ENCODE results near the gene LRIT3.

DNA sequence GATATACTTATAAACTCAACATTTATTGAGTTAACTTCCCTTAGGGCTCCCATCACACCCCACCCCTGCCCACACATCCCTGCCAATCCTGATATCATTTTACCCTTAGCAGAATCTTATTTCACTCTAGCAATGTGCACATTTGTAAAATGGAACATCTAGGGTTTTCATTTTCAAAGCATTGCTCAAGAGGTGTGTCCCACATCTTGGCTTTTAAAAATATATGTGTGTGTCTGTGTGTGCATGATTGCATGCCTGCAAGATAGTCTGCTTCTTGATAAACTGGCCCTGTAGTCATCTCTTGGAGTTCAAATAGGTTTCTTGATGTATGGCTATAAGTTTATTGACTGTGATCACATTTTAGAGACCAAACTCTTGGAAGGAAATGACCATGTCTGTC, 38.4 kb downstream of the LRIT3 start:
- TF ChIP-seq CBX8 (IDR thresholded peaks at IDR 0.05; ENCODE audit: borderline replicate concordance, low read depth, low read length) (no peak), SUZ12 (IDR thresholded peaks at IDR 0.05; ENCODE audit: low read length) (no peak), EZH2 (IDR thresholded peaks at IDR 0.05; ENCODE audit: low read depth, low read length, severe bottlenecking) (no peak), SAP30 (IDR thresholded peaks at IDR 0.05; ENCODE audit: insufficient read depth, insufficient replicate concordance, low read length) (no peak), SIX5 (IDR thresholded peaks at IDR 0.05; ENCODE audit: low read depth, low read length) (no peak)
- TF ChIP-seq, protein P1, sequence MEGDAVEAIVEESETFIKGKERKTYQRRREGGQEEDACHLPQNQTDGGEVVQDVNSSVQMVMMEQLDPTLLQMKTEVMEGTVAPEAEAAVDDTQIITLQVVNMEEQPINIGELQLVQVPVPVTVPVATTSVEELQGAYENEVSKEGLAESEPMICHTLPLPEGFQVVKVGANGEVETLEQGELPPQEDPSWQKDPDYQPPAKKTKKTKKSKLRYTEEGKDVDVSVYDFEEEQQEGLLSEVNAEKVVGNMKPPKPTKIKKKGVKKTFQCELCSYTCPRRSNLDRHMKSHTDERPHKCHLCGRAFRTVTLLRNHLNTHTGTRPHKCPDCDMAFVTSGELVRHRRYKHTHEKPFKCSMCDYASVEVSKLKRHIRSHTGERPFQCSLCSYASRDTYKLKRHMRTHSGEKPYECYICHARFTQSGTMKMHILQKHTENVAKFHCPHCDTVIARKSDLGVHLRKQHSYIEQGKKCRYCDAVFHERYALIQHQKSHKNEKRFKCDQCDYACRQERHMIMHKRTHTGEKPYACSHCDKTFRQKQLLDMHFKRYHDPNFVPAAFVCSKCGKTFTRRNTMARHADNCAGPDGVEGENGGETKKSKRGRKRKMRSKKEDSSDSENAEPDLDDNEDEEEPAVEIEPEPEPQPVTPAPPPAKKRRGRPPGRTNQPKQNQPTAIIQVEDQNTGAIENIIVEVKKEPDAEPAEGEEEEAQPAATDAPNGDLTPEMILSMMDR (IDR thresholded peaks at IDR 0.05; ENCODE audit: control extremely low read depth in 1 of 3, insufficient read depth in 1 of 3, low read depth in 1 of 3, low read length in 3 of 3): no peak

Measured in H1 (cell line).